ENCODE data around the gene CEP192.

DNA sequence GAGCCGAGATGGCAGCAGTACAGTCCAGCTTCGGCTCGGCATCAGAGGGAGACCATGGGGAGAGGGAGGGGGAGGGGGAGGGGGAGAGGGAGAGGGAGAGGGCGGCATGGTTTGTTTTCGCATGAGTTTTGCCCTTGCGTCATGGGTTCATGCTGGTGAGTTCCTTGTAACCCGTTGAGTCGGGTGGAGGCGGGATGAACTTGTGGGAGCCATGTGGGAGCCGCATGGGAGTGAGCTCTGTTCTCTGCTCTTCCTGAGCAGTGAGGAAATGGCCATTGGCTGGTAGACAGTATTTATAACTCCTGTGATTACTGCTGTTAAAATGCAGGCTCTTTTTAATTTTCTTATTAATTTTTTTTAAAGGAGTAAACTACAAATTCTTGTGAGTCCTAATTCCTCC lies 108.0 kb downstream of the CEP192 start:
- TF ChIP-seq, protein P1, sequence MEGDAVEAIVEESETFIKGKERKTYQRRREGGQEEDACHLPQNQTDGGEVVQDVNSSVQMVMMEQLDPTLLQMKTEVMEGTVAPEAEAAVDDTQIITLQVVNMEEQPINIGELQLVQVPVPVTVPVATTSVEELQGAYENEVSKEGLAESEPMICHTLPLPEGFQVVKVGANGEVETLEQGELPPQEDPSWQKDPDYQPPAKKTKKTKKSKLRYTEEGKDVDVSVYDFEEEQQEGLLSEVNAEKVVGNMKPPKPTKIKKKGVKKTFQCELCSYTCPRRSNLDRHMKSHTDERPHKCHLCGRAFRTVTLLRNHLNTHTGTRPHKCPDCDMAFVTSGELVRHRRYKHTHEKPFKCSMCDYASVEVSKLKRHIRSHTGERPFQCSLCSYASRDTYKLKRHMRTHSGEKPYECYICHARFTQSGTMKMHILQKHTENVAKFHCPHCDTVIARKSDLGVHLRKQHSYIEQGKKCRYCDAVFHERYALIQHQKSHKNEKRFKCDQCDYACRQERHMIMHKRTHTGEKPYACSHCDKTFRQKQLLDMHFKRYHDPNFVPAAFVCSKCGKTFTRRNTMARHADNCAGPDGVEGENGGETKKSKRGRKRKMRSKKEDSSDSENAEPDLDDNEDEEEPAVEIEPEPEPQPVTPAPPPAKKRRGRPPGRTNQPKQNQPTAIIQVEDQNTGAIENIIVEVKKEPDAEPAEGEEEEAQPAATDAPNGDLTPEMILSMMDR (IDR thresholded peaks at IDR 0.05): no peak
- TF ChIP-seq POLR2A (IDR thresholded peaks at IDR 0.05): no peak
